ENCODE measurements around the gene MESP1. TPM values are rescaled to one million over a fixed set of nuclear protein-coding genes. Genes with fewer than 3 reads are reported as not detected.
A peak's percentile ranks its signal among the peaks of the same experiment; 100 is the strongest.
"Not testable (repeated sequence)": the region's sequence is repeated elsewhere in the genome, so short reads cannot be mapped to it uniquely, and the experiment has no call there.

MESP1 gene
- total and polyA plus RNA-seq, 10 donors = 0.19 to 1.2 (median 0.61) TPM

- H3K4me1 ChIP-seq = no peaks in the 10 kb centered on the region
- DNase-seq = peak; percentile 54
- H3K4me3 ChIP-seq = no peak overlapping the region
- intact Hi-C loops (cut with DNase I; ENCODE audit: low total_unique reads) = no loop called here
- H3K9me3 ChIP-seq = peaks cover 0 to 17% (median 10%) of the 10 kb centered on the region in 8 donors
- H3K27ac ChIP-seq = no peak overlapping the region
- WGBS, 5 donors = 87 to 92% (median 90%) methylated on average over 16 of the region's 16 CpGs
- TF ChIP-seq POLR2A (IDR thresholded peaks at IDR 0.05) (no peak), CTCF (IDR thresholded peaks at IDR 0.05 in 8 of 11, conservative IDR thresholded peaks at IDR 0.05 in 3 of 11) (no peak), POLR2AphosphoS5 (IDR thresholded peaks at IDR 0.05) (no peak)
- H3K27me3 ChIP-seq (replicated peaks in 1 of 7) = no peaks in the 10 kb centered on the region
- peaks cover 0 to 71% (median 2%) of the 10 kb centered on the region in 6 donors for H3K36me3 ChIP-seq
Measured at GRCh38 chr15:89790661-89791060, 39.6 kb upstream of the MESP1 start.

GRCh38 chr15:89790206-89790605 lies 39.2 kb upstream of the MESP1 start:
- TF ChIP-seq POLR2AphosphoS5 (IDR thresholded peaks at IDR 0.05) (no peak), POLR2A (IDR thresholded peaks at IDR 0.05) (no peak)
- WGBS, 5 donors = 76 to 83% (median 81%) methylated on average over 10 of the region's 10 CpGs
- Histone ChIP-seq H3K4me1 (no peaks in the 10 kb centered on the region), H3K9me3 (peaks cover 0 to 17% (median 10%) of the 10 kb centered on the region in 8 donors), H3K27ac (no peak overlapping the region), H3K36me3 (peaks cover 0 to 71% (median 2%) of the 10 kb centered on the region in 6 donors), H3K4me3 (no peak overlapping the region), H3K27me3 (replicated peaks in 1 of 7) (no peaks in the 10 kb centered on the region)
- peak; percentile 20 for DNase-seq
- intact Hi-C loops (cut with DNase I; ENCODE audit: low total_unique reads) = no loop called here

- 96 to 98% (median 98%) methylated on average over 4 of the region's 4 CpGs for WGBS, 5 donors
- H3K4me1 ChIP-seq; H3K27ac ChIP-seq; intact Hi-C loops (cut with DNase I; ENCODE audit: low total_unique reads); H3K27me3 ChIP-seq (replicated peaks in 1 of 7); H3K4me3 ChIP-seq: not testable (repeated sequence)
- Histone ChIP-seq H3K9me3 (peaks cover 0 to 17% (median 10%) of the 10 kb centered on the region in 8 donors), H3K36me3 (peaks cover 0 to 82% (median 2%) of the 10 kb centered on the region in 6 donors)
- DNase-seq = peak; percentile 9
Measured at GRCh38 chr15:89788585-89788984, 37.5 kb upstream of the MESP1 start.

- peaks cover 0 to 9% (median 0%) of the 10 kb centered on the region in 6 donors for H3K4me1 ChIP-seq
- H3K27me3 ChIP-seq (replicated peaks in 1 of 7) = no peaks in the 10 kb centered on the region
- peaks cover 0 to 77% (median 2%) of the 10 kb centered on the region in 6 donors for H3K36me3 ChIP-seq
- intact Hi-C loops (cut with DNase I; ENCODE audit: low total_unique reads) = no loop called here
- no peak for TF ChIP-seq POLR2A (IDR thresholded peaks at IDR 0.05)
- no peak for TF ChIP-seq CTCF (IDR thresholded peaks at IDR 0.05 in 8 of 11, conservative IDR thresholded peaks at IDR 0.05 in 3 of 11)
- TF ChIP-seq POLR2AphosphoS5 (IDR thresholded peaks at IDR 0.05) = no peak
- no peak overlapping the region for H3K4me3 ChIP-seq
- DNase-seq = no peak
- peaks cover 0 to 17% (median 10%) of the 10 kb centered on the region in 8 donors for H3K9me3 ChIP-seq
- H3K27ac ChIP-seq = no peak overlapping the region
- 91 to 98% (median 93%) methylated on average over 3 of the region's 3 CpGs for WGBS, 5 donors
Measured at GRCh38 chr15:89787944-89788343, 36.9 kb upstream of the MESP1 start.

- DNase-seq = no peak
- H3K27me3 ChIP-seq (replicated peaks in 1 of 7) = peaks cover 0 to 2% (median 0%) of the 10 kb centered on the region in 7 donors
- intact Hi-C loops (cut with DNase I; ENCODE audit: low total_unique reads) = no loop called here
- no peak overlapping the region for H3K4me3 ChIP-seq
- H3K36me3 ChIP-seq = peaks cover 0 to 55% (median 0%) of the 10 kb centered on the region in 6 donors
- H3K27ac ChIP-seq = no peak overlapping the region
- peaks cover 0 to 17% (median 10%) of the 10 kb centered on the region in 8 donors for H3K9me3 ChIP-seq
- TF ChIP-seq POLR2AphosphoS5 (IDR thresholded peaks at IDR 0.05) (no peak), POLR2A (IDR thresholded peaks at IDR 0.05) (no peak), CTCF (IDR thresholded peaks at IDR 0.05 in 8 of 11, conservative IDR thresholded peaks at IDR 0.05 in 3 of 11) (no peak)
- H3K4me1 ChIP-seq = peaks cover 0 to 30% (median 14%) of the 10 kb centered on the region in 6 donors
Measured at GRCh38 chr15:89785774-89786140, 34.7 kb upstream of the MESP1 start.

All from spleen (tissue), 11 donors.